Neuronal stem cell (in vitro differentiated cells): ENCODE measurements around the gene CCDC60.

Source experiments
- DNase-seq: peaks from one replicate; pipeline ENCODE4 v3.0.0-alpha.2; 2013; ENCODE audit warnings: low spot score
- H2AFZ ChIP-seq: one replicate; pipeline ENCODE4 v1.6.1; 2013; ENCODE audit warnings: mild to moderate bottlenecking, low read length, inconsistent platforms
- H2AK5ac ChIP-seq: 2 replicates; pipeline ENCODE4 v1.6.1; 2013; ENCODE audit warnings: low read depth, mild to moderate bottlenecking, inconsistent platforms, low read length, moderate library complexity, mixed read lengths
- H2BK120ac ChIP-seq: 2 replicates; pipeline ENCODE4 v1.6.1; 2013; ENCODE audit warnings: low read depth, mild to moderate bottlenecking, inconsistent platforms, low read length, moderate library complexity, mixed read lengths
- H2BK12ac ChIP-seq: one replicate; pipeline ENCODE4 v1.6.1; 2013; ENCODE audit warnings: low read length, inconsistent platforms
- H2BK15ac ChIP-seq: 2 replicates; pipeline ENCODE4 v1.6.1; 2013; ENCODE audit warnings: mild to moderate bottlenecking, low read length, inconsistent platforms, mixed read lengths
- H2BK5ac ChIP-seq: one replicate; pipeline ENCODE4 v1.6.1; 2013; ENCODE audit warnings: inconsistent platforms, mild to moderate bottlenecking, low read length, moderate library complexity
- H3K14ac ChIP-seq: one replicate; pipeline ENCODE4 v1.6.1; 2013; ENCODE audit warnings: low read length, inconsistent platforms
- H3K18ac ChIP-seq: 2 replicates; pipeline ENCODE4 v1.6.1; 2013; ENCODE audit warnings: low read length, inconsistent platforms
- H3K23ac ChIP-seq: 2 replicates; pipeline ENCODE4 v1.6.1; 2013; ENCODE audit warnings: low read depth, mild to moderate bottlenecking, mixed read lengths, low read length, inconsistent platforms; ENCODE audit not compliant: poor library complexity
- H3K27ac ChIP-seq: replicated peaks from 3 replicates; pipeline ENCODE4 v1.5.1; 2013; ENCODE audit warnings: low read length, inconsistent platforms
- H3K27me3 ChIP-seq, 3 experiments: 2 replicates each; pipeline ENCODE4 v1.6.1; 2013; ENCODE audit warnings: low read length in 3 of 3, mild to moderate bottlenecking in 2 of 3, inconsistent platforms in 1 of 3, low read depth in 1 of 3, mixed read lengths in 1 of 3, moderate library complexity in 1 of 3; ENCODE audit not compliant: control insufficient read depth in 3 of 3, insufficient read depth in 3 of 3
- H3K36me3 ChIP-seq, 2 donors: replicated peaks in 1 of 2; 2 replicates each; pipeline ENCODE4 v1.6.1; 2013; ENCODE audit warnings: low read length in 2 of 2; ENCODE audit not compliant: control insufficient read depth in 2 of 2, insufficient read depth in 2 of 2
- H3K4ac ChIP-seq: 2 replicates; pipeline ENCODE4 v1.6.1; 2013; ENCODE audit warnings: inconsistent platforms, mild to moderate bottlenecking, low read length, moderate library complexity
- H3K4me1 ChIP-seq, 2 donors: 1 replicate in 1 of 2; 2 replicates in 1 of 2; pipeline ENCODE4 v1.6.1; 2013; ENCODE audit warnings: low read length in 2 of 2, low read depth in 1 of 2; ENCODE audit not compliant: control insufficient read depth in 2 of 2, insufficient read depth in 1 of 2
- H3K4me2 ChIP-seq: one replicate; pipeline ENCODE4 v1.6.1; 2013; ENCODE audit warnings: mild to moderate bottlenecking, low read length, inconsistent platforms; ENCODE audit not compliant: insufficient read depth, poor library complexity, severe bottlenecking
- H3K4me3 ChIP-seq, 2 donors: 2 replicates each; pipeline ENCODE4 v1.5.1; 2013; ENCODE audit warnings: low read length in 2 of 2, mild to moderate bottlenecking in 2 of 2, inconsistent platforms in 1 of 2, moderate library complexity in 1 of 2
- H3K79me1 ChIP-seq: one replicate; pipeline ENCODE4 v1.6.1; 2013; ENCODE audit warnings: low read depth, mild to moderate bottlenecking, inconsistent platforms, low read length, moderate library complexity
- H3K9ac ChIP-seq: one replicate; pipeline ENCODE4 v1.6.1; 2013; ENCODE audit warnings: mild to moderate bottlenecking, low read depth, low read length, inconsistent platforms; ENCODE audit not compliant: poor library complexity
- H3K9me3 ChIP-seq, 2 donors: replicated peaks in 1 of 2; 2 replicates each; pipeline versions ENCODE3 to v1.6.1; 2013; ENCODE audit warnings: low read length in 2 of 2, mild to moderate bottlenecking in 2 of 2, inconsistent platforms in 1 of 2, low read depth in 1 of 2, mixed read lengths in 1 of 2, moderate library complexity in 1 of 2; ENCODE audit not compliant: control insufficient read depth in 2 of 2, insufficient read depth in 1 of 2
- H4K8ac ChIP-seq: one replicate; pipeline ENCODE4 v1.6.1; 2013; ENCODE audit warnings: low read depth, mild to moderate bottlenecking, inconsistent platforms, low read length, moderate library complexity
- H4K91ac ChIP-seq: one replicate; pipeline ENCODE4 v1.6.1; 2013; ENCODE audit warnings: low read length, low read depth, mild to moderate bottlenecking, inconsistent platforms; ENCODE audit not compliant: poor library complexity
- WGBS, 2 donors: extraction: QIAGEN DNeasy Blood & Tissue Kit; methylation state at CpG; one replicate each; pipeline ENCODE4 v1.1.7; 2013; ENCODE audit warnings: missing lambda C conversion rate in 2 of 2, mixed read lengths in 1 of 2; ENCODE audit not compliant: insufficient read length in 2 of 2, insufficient replicate concordance in 1 of 2; ENCODE audit errors: extremely low coverage in 2 of 2; 5-methylcytosine and 5-hydroxymethylcytosine counted together

CCDC60 gene

DNA sequence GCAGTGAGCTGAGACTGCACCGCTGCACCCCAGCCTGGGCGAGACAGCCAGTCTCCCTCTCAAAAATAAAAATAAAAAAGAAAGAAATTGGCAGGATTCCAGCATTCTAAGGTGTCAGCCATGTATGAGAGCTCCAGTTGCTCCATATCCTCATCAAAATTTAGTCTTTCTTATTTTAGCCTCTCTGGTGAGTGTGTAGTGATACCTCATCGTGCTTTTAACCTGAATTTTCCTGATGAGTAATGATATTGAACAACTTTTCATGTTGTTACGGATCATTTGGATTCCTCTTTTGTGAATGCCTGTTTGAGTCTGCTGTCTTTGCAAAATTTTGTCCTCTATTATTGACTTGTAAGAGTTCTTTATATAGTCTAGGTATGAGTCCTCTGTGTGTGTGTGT, 28.5 kb downstream of the CCDC60 start:
- Histone ChIP-seq H3K9me3 (no peaks in the 10 kb centered on the region), H2BK12ac (no peak overlapping the region), H2AFZ (no peak overlapping the region), H3K27ac (no peak overlapping the region), H3K18ac (no peak overlapping the region), H3K4me1 (peaks cover 0 to 5% of the 10 kb centered on the region in 2 donors), H2BK120ac (no peak overlapping the region), H3K23ac (no peak overlapping the region), H3K14ac (no peak overlapping the region), H3K27me3 (no peaks in the 10 kb centered on the region), H3K4me2 (no peak overlapping the region), H3K4ac (no peak overlapping the region), H2BK15ac (no peak overlapping the region), H4K8ac (no peak overlapping the region), H4K91ac (no peak overlapping the region), H3K9ac (no peak overlapping the region), H3K79me1 (no peaks in the 10 kb centered on the region), H2BK5ac (no peak overlapping the region), H2AK5ac (no peak overlapping the region), H3K4me3 (no peak overlapping the region), H3K36me3 (no peaks in the 10 kb centered on the region)
- WGBS, 2 donors, result no CpG with 5 or more reads among the region's 4 CpGs
- DNase-seq, result no peak

GRCh38 chr12:119363490-119363889, 29.0 kb downstream of the CCDC60 start:
- no peak overlapping the region for H3K4ac ChIP-seq
- no peaks in the 10 kb centered on the region for H3K79me1 ChIP-seq
- no peak overlapping the region for H3K14ac ChIP-seq
- no peak overlapping the region for H2AFZ ChIP-seq
- H3K4me3 ChIP-seq, result no peak overlapping the region
- H2AK5ac ChIP-seq, result no peak overlapping the region
- no peak for DNase-seq
- peak overlapping the region; percentile 84 for H3K27ac ChIP-seq
- H4K91ac ChIP-seq, result no peak overlapping the region
- no peaks in the 10 kb centered on the region for H3K9me3 ChIP-seq
- H3K27me3 ChIP-seq, result no peaks in the 10 kb centered on the region
- H2BK15ac ChIP-seq, result no peak overlapping the region
- peaks cover 0 to 6% of the 10 kb centered on the region in 2 donors for H3K4me1 ChIP-seq
- no peak overlapping the region for H3K9ac ChIP-seq
- no CpG with 5 or more reads among the region's 1 CpG for WGBS, 2 donors
- H3K18ac ChIP-seq, result no peak overlapping the region
- H3K23ac ChIP-seq, result no peak overlapping the region
- H3K4me2 ChIP-seq, result no peak overlapping the region
- H2BK120ac ChIP-seq, result no peak overlapping the region
- H4K8ac ChIP-seq, result no peak overlapping the region
- no peaks in the 10 kb centered on the region for H3K36me3 ChIP-seq
- H2BK12ac ChIP-seq, result no peak overlapping the region
- H2BK5ac ChIP-seq, result no peak overlapping the region

GRCh38 chr12:119365451-119365850, 30.9 kb downstream of the CCDC60 start:
- Histone ChIP-seq H2BK120ac (no peak overlapping the region), H3K23ac (no peak overlapping the region), H4K91ac (no peak overlapping the region), H3K9me3 (no peaks in the 10 kb centered on the region), H3K4me1 (peaks cover 0 to 15% of the 10 kb centered on the region in 2 donors), H3K18ac (no peak overlapping the region), H2BK5ac (no peak overlapping the region), H3K27me3 (no peaks in the 10 kb centered on the region), H2AK5ac (no peak overlapping the region), H4K8ac (no peak overlapping the region), H3K9ac (no peak overlapping the region), H3K4ac (no peak overlapping the region), H2BK15ac (no peak overlapping the region), H3K79me1 (no peaks in the 10 kb centered on the region), H3K27ac (no peak overlapping the region), H3K4me2 (no peak overlapping the region), H3K4me3 (no peak overlapping the region), H3K14ac (no peak overlapping the region), H3K36me3 (no peaks in the 10 kb centered on the region), H2AFZ (no peak overlapping the region), H2BK12ac (no peak overlapping the region)
- no CpG with 5 or more reads among the region's 3 CpGs for WGBS, 2 donors
- DNase-seq, result no peak

- no CpG with 5 or more reads among the region's 6 CpGs for WGBS, 2 donors
- H4K8ac ChIP-seq, result no peak overlapping the region
Measured at GRCh38 chr12:119366007-119366406, 31.5 kb downstream of the CCDC60 start.

More at GRCh38 chr12:119366007-119366406, 31.5 kb downstream of the CCDC60 start:
- H2BK120ac ChIP-seq, result no peak overlapping the region
- H4K91ac ChIP-seq, result no peak overlapping the region
- H3K79me1 ChIP-seq, result no peaks in the 10 kb centered on the region
- no peak overlapping the region for H3K4me2 ChIP-seq
- no peak overlapping the region for H2AK5ac ChIP-seq
- H3K23ac ChIP-seq, result no peak overlapping the region
- H3K27ac ChIP-seq, result no peak overlapping the region
- no peak overlapping the region for H2BK5ac ChIP-seq
- H3K36me3 ChIP-seq, result no peaks in the 10 kb centered on the region
- no peaks in the 10 kb centered on the region for H3K27me3 ChIP-seq
- H3K9me3 ChIP-seq, result no peaks in the 10 kb centered on the region
- no peak overlapping the region for H3K9ac ChIP-seq
- H3K4me1 ChIP-seq, result peaks cover 0 to 15% of the 10 kb centered on the region in 2 donors
- H3K4me3 ChIP-seq, result no peak overlapping the region
- no peak overlapping the region for H2AFZ ChIP-seq
- no peak overlapping the region for H2BK12ac ChIP-seq
- H3K18ac ChIP-seq, result no peak overlapping the region
- no peak overlapping the region for H3K14ac ChIP-seq
- no peak overlapping the region for H3K4ac ChIP-seq
- no peak overlapping the region for H2BK15ac ChIP-seq
- DNase-seq, result no peak
